Suprapubic skin (tissue), 4 donors: Measurements from ENCODE around the gene LIPC.

Experiments
- CTCF ChIP-seq, 2 donors: fragments of 200-600 bp in 1 of 2; fragments of 450-650 bp in 1 of 2; sonication (generic) in 1 of 2; IDR thresholded peaks; one replicate each; pipeline ENCODE4 v1.5.1; 2016 to 2019; ENCODE audit warnings: antibody characterized with exemption in 2 of 2, mild to moderate bottlenecking in 1 of 2, moderate library complexity in 1 of 2
- POLR2A ChIP-seq, 2 donors: fragments of 450-650 bp; IDR thresholded peaks; one replicate each; pipeline ENCODE4 v1.6.1; 2017; ENCODE audit warnings: antibody characterized with exemption in 2 of 2, mild to moderate bottlenecking in 2 of 2, moderate library complexity in 2 of 2
- POLR2AphosphoS5 ChIP-seq, 3 donors: sonication (generic); formaldehyde crosslinking; IDR thresholded peaks; one replicate each; pipeline ENCODE4 v1.6.1; 2017; ENCODE audit warnings: antibody characterized with exemption in 3 of 3

GRCh38 chr15:58530056-58530590 lies 98.3 kb downstream of the LIPC start:
- TF ChIP-seq CTCF (IDR thresholded peaks at IDR 0.05): no peak
- no peak for TF ChIP-seq POLR2A (IDR thresholded peaks at IDR 0.05)
- TF ChIP-seq POLR2AphosphoS5 (IDR thresholded peaks at IDR 0.05): no peak
